ENCODE data around the gene POLE.

The POLE gene

GRCh38 chr12:132597333-132598316, 89.5 kb downstream of the POLE start:
- Mint-ChIP-seq H3K27ac (peak overlapping the region; percentile 44), H3K9me3 (peaks cover 4% of the 10 kb centered on the region), H3K4me3 (peak overlapping the region; percentile 84), H3K36me3 (no peaks in the 10 kb centered on the region), H3K27me3 (peaks cover 46% of the 10 kb centered on the region), H3K4me1 (peaks cover 47% of the 10 kb centered on the region)
- no peak for ATAC-seq

DNA sequence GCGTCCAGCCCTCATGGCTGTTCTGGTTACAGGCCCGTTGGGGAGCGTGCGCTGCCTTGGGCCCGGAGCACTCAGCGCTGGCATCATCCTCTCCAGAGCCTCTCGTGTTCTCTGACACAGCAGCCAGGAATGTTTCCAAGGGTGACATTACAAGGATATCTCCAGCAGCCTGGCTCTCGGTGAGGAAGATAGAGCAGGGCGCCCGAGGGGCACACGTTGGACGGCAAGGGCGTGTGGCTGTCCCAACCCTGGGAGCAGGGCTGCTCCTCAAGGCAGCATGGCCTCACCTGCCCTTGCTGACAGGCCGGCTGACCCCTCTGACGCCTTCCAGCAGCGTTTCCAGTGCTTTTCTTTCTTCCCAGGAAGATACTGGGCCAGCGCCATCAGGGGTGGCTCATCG, 91.1 kb downstream of the POLE start:
- Mint-ChIP-seq H3K27me3 (peaks cover 45% of the 10 kb centered on the region), H3K27ac (no peak overlapping the region), H3K4me3 (no peak overlapping the region), H3K4me1 (peaks cover 44% of the 10 kb centered on the region), H3K9me3 (peaks cover 4% of the 10 kb centered on the region), H3K36me3 (no peaks in the 10 kb centered on the region)
- ATAC-seq: no peak

- Mint-ChIP-seq H3K27me3 (peaks cover 45% of the 10 kb centered on the region), H3K9me3 (peaks cover 4% of the 10 kb centered on the region), H3K27ac (no peak overlapping the region), H3K36me3 (no peaks in the 10 kb centered on the region), H3K4me1 (peaks cover 36% of the 10 kb centered on the region), H3K4me3 (no peak overlapping the region)
- ATAC-seq: no peak
Measured at GRCh38 chr12:132595183-132595582, 92.0 kb downstream of the POLE start.

GRCh38 chr12:132593938-132594358, 93.2 kb downstream of the POLE start:
- ATAC-seq: no peak
- Mint-ChIP-seq H3K27ac (no peak overlapping the region), H3K9me3 (peaks cover 4% of the 10 kb centered on the region), H3K27me3 (peaks cover 44% of the 10 kb centered on the region), H3K4me3 (no peak overlapping the region), H3K4me1 (peaks cover 32% of the 10 kb centered on the region), H3K36me3 (no peaks in the 10 kb centered on the region)

DNA sequence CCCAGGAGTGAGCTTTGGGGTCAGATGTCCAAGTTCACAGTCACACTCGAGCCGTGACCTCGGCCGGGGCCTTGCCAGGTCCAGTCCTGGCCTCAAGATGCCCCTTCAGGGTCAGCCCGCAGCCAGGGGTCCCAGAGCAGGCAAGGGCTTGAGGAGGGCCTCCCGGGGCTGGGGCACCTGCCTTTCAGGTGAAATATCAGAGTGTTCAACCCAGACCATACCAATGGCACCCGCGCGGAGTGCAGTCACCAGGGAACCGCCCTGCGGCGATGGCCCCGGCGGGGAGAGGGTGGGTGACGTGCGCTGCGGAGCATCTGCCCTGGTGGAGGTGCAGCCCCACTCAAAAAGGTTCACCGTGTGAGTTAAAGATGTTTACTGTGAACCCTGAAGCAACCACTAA, 93.6 kb downstream of the POLE start:
- no peak overlapping the region for H3K4me3 Mint-ChIP-seq
- H3K27ac Mint-ChIP-seq: no peak overlapping the region
- peaks cover 39% of the 10 kb centered on the region for H3K27me3 Mint-ChIP-seq
- peaks cover 4% of the 10 kb centered on the region for H3K9me3 Mint-ChIP-seq
- H3K4me1 Mint-ChIP-seq: peaks cover 28% of the 10 kb centered on the region
- no peaks in the 10 kb centered on the region for H3K36me3 Mint-ChIP-seq
- ATAC-seq: no peak

- peaks cover 37% of the 10 kb centered on the region for H3K27me3 Mint-ChIP-seq
- H3K9me3 Mint-ChIP-seq: peaks cover 4% of the 10 kb centered on the region
- no peak for ATAC-seq
- no peak overlapping the region for H3K27ac Mint-ChIP-seq
- H3K4me3 Mint-ChIP-seq: no peak overlapping the region
- H3K36me3 Mint-ChIP-seq: no peaks in the 10 kb centered on the region
- peaks cover 26% of the 10 kb centered on the region for H3K4me1 Mint-ChIP-seq
Measured at GRCh38 chr12:132593071-132593470, 94.1 kb downstream of the POLE start.

DNA sequence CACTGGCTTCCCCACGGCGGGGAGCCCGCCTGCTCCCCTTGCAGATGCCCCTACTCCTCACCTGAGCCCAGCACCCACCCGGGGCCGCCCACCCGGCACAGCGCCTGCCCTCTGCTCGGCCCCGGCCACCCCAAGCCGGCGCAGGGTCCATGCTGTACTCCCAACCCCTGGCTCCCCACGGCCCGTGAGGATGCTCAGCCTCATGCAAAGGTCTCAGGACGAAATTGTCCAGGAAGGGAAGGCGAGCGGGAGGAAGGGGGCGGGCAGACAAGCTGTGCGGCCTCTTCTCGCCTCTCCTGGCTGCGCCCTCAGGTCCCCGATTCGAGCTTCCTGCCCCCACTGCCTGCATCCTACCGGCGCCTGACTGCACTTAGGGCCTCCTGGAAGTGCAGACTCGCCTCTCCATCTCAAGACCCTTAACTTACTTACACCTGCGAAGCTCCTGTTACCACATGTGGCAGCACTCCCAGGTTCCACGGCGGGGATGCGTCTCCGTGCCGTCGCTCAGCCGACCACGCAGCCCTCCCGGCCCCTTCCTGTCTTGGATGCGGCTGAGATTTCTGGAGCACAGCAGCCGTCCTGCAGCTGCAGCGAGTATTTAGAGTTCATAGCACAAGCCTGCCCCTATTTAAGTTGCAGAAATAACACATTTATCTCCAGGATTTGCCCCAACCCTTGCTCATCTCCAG, 94.7 kb downstream of the POLE start:
- Mint-ChIP-seq H3K27ac (no peak overlapping the region), H3K9me3 (peaks cover under 1% of the 10 kb centered on the region), H3K4me1 (peaks cover 20% of the 10 kb centered on the region), H3K36me3 (no peaks in the 10 kb centered on the region), H3K4me3 (no peak overlapping the region), H3K27me3 (peaks cover 30% of the 10 kb centered on the region)
- no peak for ATAC-seq

- Mint-ChIP-seq H3K4me1 (peaks cover 15% of the 10 kb centered on the region), H3K27ac (no peak overlapping the region), H3K9me3 (no peaks in the 10 kb centered on the region), H3K27me3 (peaks cover 24% of the 10 kb centered on the region), H3K36me3 (no peaks in the 10 kb centered on the region), H3K4me3 (no peak overlapping the region)
- no peak for ATAC-seq
Measured at GRCh38 chr12:132591107-132591935, 95.8 kb downstream of the POLE start.

DNA sequence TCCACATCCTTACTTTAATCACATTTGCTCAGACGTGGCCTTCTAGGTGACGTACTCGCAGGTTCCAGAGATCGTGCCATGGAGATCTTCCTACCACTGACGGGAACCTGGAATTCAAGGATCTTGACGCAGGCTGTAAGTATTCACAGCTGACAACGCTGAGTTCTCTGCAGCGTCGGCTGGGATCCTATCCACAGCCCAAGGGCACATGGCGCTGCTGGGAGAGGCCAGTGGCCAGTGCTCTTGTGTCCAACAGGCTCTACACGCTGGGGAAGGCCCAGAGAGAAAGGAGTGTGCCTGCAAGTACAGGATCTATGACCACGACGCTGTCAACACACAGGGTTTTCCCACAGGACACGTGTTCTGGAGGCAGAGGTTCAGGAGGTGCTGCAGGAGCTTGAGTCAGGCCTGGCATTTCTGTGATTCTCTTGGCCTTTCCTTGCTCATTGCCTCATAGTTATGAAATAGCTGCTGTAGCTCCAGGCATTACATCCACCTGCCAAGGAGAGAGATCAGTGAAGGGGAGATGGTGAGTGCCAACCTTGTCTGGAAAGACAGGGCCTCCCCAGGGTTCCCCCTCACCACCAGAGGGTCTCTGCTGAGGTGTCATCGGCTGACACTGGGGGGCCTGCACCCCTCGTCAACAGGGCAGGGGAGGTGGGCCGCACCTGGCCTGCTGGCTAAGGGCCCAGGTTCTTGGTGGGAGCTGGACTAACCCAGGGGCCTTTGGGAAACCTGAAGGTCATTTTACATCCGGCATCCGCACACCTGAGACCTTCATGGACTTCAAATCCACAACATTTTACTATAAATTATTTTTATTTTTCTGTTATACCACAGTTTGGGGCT, 98.1 kb downstream of the POLE start:
- Mint-ChIP-seq H3K27ac (no peak overlapping the region), H3K9me3 (no peaks in the 10 kb centered on the region), H3K27me3 (peaks cover 20% of the 10 kb centered on the region), H3K4me3 (no peak overlapping the region), H3K36me3 (peaks cover 15% of the 10 kb centered on the region), H3K4me1 (peaks cover 6% of the 10 kb centered on the region)
- no peak for ATAC-seq

GRCh38 chr12:132588319-132588718, 98.8 kb downstream of the POLE start:
- no peaks in the 10 kb centered on the region for H3K9me3 Mint-ChIP-seq
- no peak overlapping the region for H3K4me3 Mint-ChIP-seq
- no peak overlapping the region for H3K27ac Mint-ChIP-seq
- peaks cover 21% of the 10 kb centered on the region for H3K36me3 Mint-ChIP-seq
- no peak for ATAC-seq
- no peaks in the 10 kb centered on the region for H3K4me1 Mint-ChIP-seq
- H3K27me3 Mint-ChIP-seq: peaks cover 13% of the 10 kb centered on the region

DNA sequence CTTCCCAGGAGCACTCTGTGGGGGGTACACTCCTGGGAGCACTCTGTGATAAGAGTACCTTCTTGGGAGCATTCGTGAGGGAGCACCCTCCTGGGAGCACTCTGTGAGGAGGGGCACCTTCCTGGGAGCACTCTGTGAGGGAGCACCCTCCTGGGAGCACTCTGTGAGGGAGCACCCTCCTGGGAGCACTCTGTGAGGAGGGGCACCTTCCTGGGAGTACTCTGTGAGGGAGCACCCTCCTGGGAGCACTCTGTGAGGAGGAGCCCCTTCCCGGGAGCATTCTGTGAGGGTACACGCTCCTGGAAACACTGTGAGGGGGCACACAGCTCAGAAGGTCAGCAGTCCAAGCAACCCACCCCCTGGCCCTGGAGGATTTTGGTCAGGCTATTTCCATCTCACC, 99.4 kb downstream of the POLE start:
- peaks cover 21% of the 10 kb centered on the region for H3K36me3 Mint-ChIP-seq
- H3K27ac Mint-ChIP-seq: no peak overlapping the region
- no peak overlapping the region for H3K4me3 Mint-ChIP-seq
- peaks cover 8% of the 10 kb centered on the region for H3K27me3 Mint-ChIP-seq
- H3K9me3 Mint-ChIP-seq: no peaks in the 10 kb centered on the region
- no peaks in the 10 kb centered on the region for H3K4me1 Mint-ChIP-seq
- no peak for ATAC-seq

- peaks cover 29% of the 10 kb centered on the region for H3K36me3 Mint-ChIP-seq
Measured at GRCh38 chr12:132586929-132587328, 100.2 kb downstream of the POLE start.

GRCh38 chr12:132585177-132585576, 102.0 kb downstream of the POLE start:
- no peak for ATAC-seq
- Mint-ChIP-seq H3K4me1 (no peaks in the 10 kb centered on the region), H3K36me3 (peaks cover 42% of the 10 kb centered on the region), H3K9me3 (no peaks in the 10 kb centered on the region), H3K27me3 (no peaks in the 10 kb centered on the region), H3K4me3 (no peak overlapping the region), H3K27ac (no peak overlapping the region)

More at GRCh38 chr12:132586929-132587328, 100.2 kb downstream of the POLE start:
- Mint-ChIP-seq H3K4me1 (no peaks in the 10 kb centered on the region), H3K27me3 (no peaks in the 10 kb centered on the region), H3K4me3 (no peak overlapping the region), H3K27ac (no peak overlapping the region), H3K9me3 (no peaks in the 10 kb centered on the region)
- no peak for ATAC-seq

DNA sequence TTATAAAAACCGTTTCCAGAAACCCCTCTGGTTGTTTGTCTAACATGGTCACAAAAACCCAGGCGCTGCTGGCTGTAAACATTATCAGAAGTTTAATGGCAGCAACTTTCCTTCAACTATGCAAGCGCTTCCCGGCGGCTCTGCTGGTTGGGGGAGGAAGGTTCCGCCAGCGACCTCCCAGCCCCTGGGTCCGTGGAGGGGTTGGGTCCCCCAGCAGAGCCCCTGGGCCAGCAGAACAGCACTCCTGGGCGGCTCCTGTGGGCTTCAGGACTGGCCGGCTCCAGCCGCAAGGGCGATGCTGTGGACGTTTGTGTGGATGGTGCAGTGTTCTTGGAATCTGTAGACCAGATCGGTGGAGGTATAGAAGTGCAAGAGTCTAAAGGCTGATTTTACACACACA, 102.7 kb downstream of the POLE start:
- no peak for ATAC-seq
- H3K36me3 Mint-ChIP-seq: peaks cover 47% of the 10 kb centered on the region
- H3K27me3 Mint-ChIP-seq: no peaks in the 10 kb centered on the region
- H3K9me3 Mint-ChIP-seq: no peaks in the 10 kb centered on the region
- no peak overlapping the region for H3K27ac Mint-ChIP-seq
- H3K4me3 Mint-ChIP-seq: no peak overlapping the region
- no peaks in the 10 kb centered on the region for H3K4me1 Mint-ChIP-seq
